Measurements from ENCODE around the gene ZBTB20.

DNA sequence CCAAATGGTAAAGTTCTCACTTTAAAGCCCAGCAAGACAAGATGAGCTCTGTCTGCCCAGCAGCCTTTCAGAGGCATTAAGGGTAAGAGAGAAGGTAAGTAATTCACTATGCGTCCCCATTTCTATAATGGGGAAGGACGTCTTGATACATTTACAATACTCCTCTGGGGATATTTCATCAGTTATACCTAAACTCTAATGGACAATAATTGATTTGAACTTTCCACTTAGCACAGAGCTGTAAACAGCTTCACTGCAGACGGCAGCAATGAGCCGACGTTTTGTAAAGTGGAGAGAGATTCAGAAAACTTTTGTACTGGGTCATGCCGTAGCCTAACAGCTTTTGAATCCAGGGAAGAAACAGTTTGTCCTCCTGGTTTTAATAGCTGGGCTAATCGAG, 725.9 kb downstream of the ZBTB20 start:
- TF ChIP-seq, protein P1, sequence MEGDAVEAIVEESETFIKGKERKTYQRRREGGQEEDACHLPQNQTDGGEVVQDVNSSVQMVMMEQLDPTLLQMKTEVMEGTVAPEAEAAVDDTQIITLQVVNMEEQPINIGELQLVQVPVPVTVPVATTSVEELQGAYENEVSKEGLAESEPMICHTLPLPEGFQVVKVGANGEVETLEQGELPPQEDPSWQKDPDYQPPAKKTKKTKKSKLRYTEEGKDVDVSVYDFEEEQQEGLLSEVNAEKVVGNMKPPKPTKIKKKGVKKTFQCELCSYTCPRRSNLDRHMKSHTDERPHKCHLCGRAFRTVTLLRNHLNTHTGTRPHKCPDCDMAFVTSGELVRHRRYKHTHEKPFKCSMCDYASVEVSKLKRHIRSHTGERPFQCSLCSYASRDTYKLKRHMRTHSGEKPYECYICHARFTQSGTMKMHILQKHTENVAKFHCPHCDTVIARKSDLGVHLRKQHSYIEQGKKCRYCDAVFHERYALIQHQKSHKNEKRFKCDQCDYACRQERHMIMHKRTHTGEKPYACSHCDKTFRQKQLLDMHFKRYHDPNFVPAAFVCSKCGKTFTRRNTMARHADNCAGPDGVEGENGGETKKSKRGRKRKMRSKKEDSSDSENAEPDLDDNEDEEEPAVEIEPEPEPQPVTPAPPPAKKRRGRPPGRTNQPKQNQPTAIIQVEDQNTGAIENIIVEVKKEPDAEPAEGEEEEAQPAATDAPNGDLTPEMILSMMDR (IDR thresholded peaks at IDR 0.05; ENCODE audit: low read depth, low read length, poor library complexity, severe bottlenecking) = no peak
- TF ChIP-seq EZH2phosphoT487 (IDR thresholded peaks at IDR 0.05; ENCODE audit: borderline replicate concordance, low read length) = no peak
